RPMI8226 (cell line): ENCODE data around the gene AMER3.
"Not testable (repeated sequence)": the region's sequence is repeated elsewhere in the genome, so short reads cannot be mapped to it uniquely, and the experiment has no call there.

Source experiments
- DNase-seq: peaks from one replicate; pipeline ENCODE4 v3.0.0-alpha.2; 2015

AMER3 gene

GRCh38 chr2:130755256-130756052 is at the start of gene AMER3:
TSS of gene AMER3 (plus strand) at chr2:130755540. CDS start at chr2:130762073, 6,533 bp downstream.
- DNase-seq, result peak; percentile 35

GRCh38 chr2:130714795-130715194 is 40.5 kb upstream of the AMER3 start:
- DNase-seq, result not testable (repeated sequence)

- no peak for DNase-seq
Measured at GRCh38 chr2:130720036-130720435, 35.3 kb upstream of the AMER3 start.

GRCh38 chr2:130720528-130720927 is 34.8 kb upstream of the AMER3 start:
- DNase-seq, result no peak

- DNase-seq, result no peak
Measured at GRCh38 chr2:130724455-130724854, 30.9 kb upstream of the AMER3 start.

DNA sequence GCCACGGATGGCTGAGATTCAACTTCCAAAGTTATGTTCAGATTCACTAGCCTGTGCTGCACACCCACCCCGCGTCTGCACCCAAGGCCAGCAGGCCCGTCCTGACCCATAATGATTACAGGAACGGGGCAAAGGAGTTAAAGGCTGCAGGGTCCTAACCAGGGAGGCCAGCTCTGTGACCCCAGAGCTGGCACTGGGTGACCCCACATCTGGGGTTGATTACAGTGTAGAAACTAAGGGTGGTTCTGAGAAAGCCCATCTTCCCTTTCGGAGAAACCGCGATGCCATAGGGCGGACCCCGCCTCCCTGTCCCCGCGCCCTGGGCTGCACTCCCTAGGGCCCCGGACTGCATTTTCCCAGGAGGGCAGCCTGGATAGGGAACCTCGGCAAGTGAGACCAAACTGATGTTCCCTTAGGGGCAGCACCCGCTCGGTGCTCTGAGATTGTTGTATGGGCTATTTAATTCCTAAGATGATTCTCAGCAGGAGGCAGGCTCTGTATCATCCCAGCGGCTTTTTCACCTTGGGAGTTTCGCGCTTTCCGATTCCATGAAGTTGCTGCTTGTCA is 28.6 kb upstream of the AMER3 start:
- DNase-seq, result no peak

- DNase-seq, result peak; percentile 37
Measured at GRCh38 chr2:130727286-130727924, 27.9 kb upstream of the AMER3 start.

GRCh38 chr2:130728007-130728454 is 27.3 kb upstream of the AMER3 start:
- no peak for DNase-seq

- no peak for DNase-seq
Measured at GRCh38 chr2:130728549-130729316, 26.6 kb upstream of the AMER3 start, which contains the start of gene GPR148. TSS of gene GPR148 (plus strand) at chr2:130729070. CDS start at chr2:130729152, 82 bp downstream.

DNA sequence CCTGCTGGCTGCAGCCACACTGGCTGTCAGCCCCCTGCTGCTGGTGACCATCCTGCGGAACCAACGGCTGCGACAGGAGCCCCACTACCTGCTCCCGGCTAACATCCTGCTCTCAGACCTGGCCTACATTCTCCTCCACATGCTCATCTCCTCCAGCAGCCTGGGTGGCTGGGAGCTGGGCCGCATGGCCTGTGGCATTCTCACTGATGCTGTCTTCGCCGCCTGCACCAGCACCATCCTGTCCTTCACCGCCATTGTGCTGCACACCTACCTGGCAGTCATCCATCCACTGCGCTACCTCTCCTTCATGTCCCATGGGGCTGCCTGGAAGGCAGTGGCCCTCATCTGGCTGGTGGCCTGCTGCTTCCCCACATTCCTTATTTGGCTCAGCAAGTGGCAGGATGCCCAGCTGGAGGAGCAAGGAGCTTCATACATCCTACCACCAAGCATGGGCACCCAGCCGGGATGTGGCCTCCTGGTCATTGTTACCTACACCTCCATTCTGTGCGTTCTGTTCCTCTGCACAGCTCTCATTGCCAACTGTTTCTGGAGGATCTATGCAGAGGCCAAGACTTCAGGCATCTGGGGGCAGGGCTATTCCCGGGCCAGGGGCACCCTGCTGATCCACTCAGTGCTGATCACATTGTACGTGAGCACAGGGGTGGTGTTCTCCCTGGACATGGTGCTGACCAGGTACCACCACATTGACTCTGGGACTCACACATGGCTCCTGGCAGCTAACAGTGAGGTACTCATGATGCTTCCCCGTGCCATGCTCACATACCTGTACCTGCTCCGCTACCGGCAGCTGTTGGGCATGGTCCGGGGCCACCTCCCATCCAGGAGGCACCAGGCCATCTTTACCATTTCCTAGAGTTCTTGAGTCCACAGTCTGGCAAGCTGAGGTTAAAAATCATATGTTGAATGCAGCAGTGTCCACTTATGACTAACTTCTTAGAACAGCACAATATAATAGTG is 25.7 kb upstream of the AMER3 start:
- DNase-seq, result no peak

DNA sequence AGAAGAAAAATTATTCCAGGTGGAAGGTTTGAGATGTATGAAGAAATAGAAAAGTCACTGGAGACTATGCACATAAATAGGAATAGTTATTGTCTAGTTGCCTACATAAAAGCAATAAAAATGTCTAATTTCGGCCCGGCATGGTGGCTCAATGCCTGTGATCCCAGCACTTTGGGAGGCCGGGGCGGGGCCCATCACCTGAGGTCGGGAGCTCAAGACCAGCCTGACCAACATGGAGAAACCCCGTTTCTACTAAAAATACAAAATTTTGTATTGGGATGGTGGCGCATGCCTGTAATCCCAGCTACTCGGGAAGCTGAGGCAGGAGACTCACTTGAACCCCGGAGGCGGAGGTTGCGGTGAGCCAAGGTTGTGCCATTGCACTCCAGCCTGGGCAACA is 23.1 kb upstream of the AMER3 start:
- not testable (repeated sequence) for DNase-seq

- no peak for DNase-seq
Measured at GRCh38 chr2:130735200-130735599, 20.1 kb upstream of the AMER3 start.

- DNase-seq, result no peak
Measured at GRCh38 chr2:130736487-130736886, 18.9 kb upstream of the AMER3 start.

- DNase-seq, result no peak
Measured at GRCh38 chr2:130737592-130737991, 17.7 kb upstream of the AMER3 start.

DNA sequence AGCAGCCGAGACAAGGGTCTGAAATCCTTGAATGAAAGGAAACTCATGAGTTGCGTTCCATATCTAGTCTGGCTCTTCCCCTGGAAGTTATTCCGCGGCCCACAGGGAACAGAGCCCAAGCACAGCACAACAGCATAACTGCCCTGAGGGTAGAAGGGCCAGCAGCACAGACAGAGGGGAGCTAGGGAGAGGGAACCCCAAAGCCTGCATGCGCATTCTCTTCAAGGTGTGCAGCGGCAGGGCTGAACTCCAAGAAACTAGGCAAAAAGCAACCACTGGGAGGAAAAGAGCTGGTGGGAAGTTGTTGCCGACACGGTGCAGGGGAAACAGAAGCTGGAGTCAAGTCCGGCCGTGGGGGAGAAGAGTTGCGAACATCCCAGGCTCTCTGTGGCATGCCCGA is 14.7 kb upstream of the AMER3 start:
- no peak for DNase-seq

GRCh38 chr2:130743278-130743677 is 12.1 kb upstream of the AMER3 start:
- DNase-seq, result no peak

DNA sequence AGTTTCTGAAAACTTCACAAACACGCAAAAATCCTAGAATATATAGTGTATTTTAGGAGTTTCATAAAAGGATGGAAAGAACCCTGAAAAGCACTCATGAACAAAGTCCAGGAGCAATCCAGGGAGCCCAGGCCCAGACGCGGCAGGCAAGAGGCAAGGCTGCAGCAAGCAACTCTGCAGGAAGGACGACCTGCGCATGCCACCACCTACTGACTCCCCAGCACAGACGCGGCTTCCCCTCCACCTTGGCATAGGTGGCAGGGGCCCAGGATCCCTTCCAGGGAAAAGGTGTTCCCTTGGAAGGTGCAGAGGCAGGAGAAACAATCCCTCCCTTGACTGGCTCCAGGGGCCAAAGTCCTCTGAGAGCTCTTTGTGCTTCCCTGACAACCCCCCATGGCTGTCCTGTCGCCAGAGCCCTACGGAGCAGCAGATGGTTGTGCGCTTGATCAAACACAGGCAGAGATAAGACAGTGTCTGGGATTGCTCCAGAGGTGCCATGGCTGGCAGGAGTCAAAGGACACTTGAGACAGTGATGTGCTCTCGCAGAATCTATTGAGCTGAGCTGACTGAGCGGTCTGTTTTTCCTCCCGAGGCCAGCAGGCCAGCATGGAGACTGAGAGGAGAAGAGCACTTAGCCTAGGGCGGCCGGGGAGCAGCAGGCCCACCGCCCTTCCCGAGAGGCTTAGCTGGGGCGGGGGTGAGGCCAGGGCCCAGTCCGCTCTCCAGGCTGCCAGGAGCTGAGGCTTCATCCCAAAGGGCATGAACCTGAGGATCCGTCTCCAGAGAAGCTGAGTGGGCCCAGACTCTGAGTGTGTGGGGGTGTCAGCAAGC is 10.8 kb upstream of the AMER3 start:
- no peak for DNase-seq

GRCh38 chr2:130749078-130749477 is 6.3 kb upstream of the AMER3 start:
- no peak for DNase-seq

- DNase-seq, result no peak
Measured at GRCh38 chr2:130749641-130750040, 5.7 kb upstream of the AMER3 start.

DNA sequence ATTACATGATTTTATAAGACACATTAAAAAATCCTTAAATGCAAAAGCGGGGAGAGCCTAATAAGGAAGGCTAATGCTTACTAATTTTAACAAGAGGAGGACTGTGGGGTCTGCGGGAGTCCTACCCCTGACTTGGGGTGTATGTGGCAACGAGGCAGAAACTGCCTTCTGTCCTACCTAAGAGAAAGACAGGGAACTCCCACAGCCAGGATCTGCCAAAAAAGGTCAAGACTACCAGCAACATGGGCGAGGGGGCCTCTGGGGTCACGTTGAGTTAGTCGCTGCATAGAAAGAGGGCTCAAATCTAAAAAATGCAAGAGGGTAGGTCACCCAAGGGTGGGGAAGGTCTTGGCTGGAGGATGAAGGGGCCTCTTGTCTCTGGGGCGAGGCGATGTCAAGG is 529 bp upstream of the AMER3 start:
- DNase-seq, result no peak
